OCI-LY3 (cell line): Measurements from ENCODE around the gene ITGAE.

ENCODE experiments used
- H2AFZ ChIP-seq: fragments of 200-600, 300-600 bp; shearing (Covaris generic); 2 replicates; pipeline ENCODE4 v1.6.0; 2014; ENCODE audit warnings: antibody characterized with exemption, low read depth, low read length
- H3K27ac ChIP-seq: fragments of 200-600, 300-600 bp; sonication (generic); 2 replicates; pipeline ENCODE4 v1.5.1; 2014; ENCODE audit warnings: mild to moderate bottlenecking, low read length, moderate library complexity, mixed read lengths
- H3K27me3 ChIP-seq: fragments of 200-600, 300-600 bp; sonication (generic); 2 replicates; pipeline ENCODE4 v1.6.1; 2014; ENCODE audit warnings: low read depth, low read length, mixed read lengths
- H3K36me3 ChIP-seq: fragments of 200-600, 300-600 bp; sonication (generic); replicated peaks from 2 replicates; pipeline ENCODE3; 2014; ENCODE audit warnings: low read depth, low read length, mixed read lengths
- H3K4me1 ChIP-seq: fragments of 300-600, 200-600 bp; sonication (generic); 2 replicates; pipeline ENCODE4 v1.6.1; 2014; ENCODE audit warnings: low read length, mixed read lengths
- H3K4me2 ChIP-seq: fragments of 200-600, 300-600 bp; sonication (generic); 2 replicates; pipeline ENCODE4 v1.6.1; 2014; ENCODE audit warnings: low read length, mixed read lengths
- H3K4me3 ChIP-seq: fragments of 300-600, 200-600 bp; sonication (generic); 2 replicates; pipeline ENCODE4 v1.5.1; 2014; ENCODE audit warnings: antibody characterized with exemption, mild to moderate bottlenecking, low read length, moderate library complexity
- H3K79me2 ChIP-seq: fragments of 300-600, 200-600 bp; shearing (Covaris generic); 2 replicates; pipeline ENCODE4 v1.6.1; 2014; ENCODE audit warnings: mild to moderate bottlenecking, low read length, mixed read lengths
- H3K9ac ChIP-seq: fragments of 300-600, 200-600 bp; shearing (Covaris generic); 2 replicates; pipeline ENCODE4 v1.6.0; 2014; ENCODE audit warnings: mild to moderate bottlenecking, low read length, moderate library complexity
- H3K9me3 ChIP-seq: fragments of 200-600, 300-600 bp; shearing (Covaris generic); 2 replicates; pipeline ENCODE4 v1.6.1; 2014; ENCODE audit warnings: low read length, mixed read lengths; ENCODE audit not compliant: insufficient read depth
- H4K20me1 ChIP-seq: fragments of 200-600, 300-600 bp; sonication (generic); 2 replicates; pipeline ENCODE4 v1.6.1; 2016; ENCODE audit warnings: low read length, mixed read lengths; ENCODE audit not compliant: insufficient read depth
- CTCF ChIP-seq: fragments of 200-600, 300-600 bp; sonication (generic); IDR thresholded peaks from 2 replicates; pipeline ENCODE4 v1.5.1; 2014; ENCODE audit warnings: antibody characterized with exemption, low read length, low read depth
- EZH2phosphoT487 ChIP-seq: fragments of 200-600 bp; shearing (Covaris generic); IDR thresholded peaks from 2 replicates; pipeline ENCODE4 v1.6.1; 2018; ENCODE audit warnings: antibody characterized with exemption, mixed run types, low read depth

The ITGAE gene

DNA sequence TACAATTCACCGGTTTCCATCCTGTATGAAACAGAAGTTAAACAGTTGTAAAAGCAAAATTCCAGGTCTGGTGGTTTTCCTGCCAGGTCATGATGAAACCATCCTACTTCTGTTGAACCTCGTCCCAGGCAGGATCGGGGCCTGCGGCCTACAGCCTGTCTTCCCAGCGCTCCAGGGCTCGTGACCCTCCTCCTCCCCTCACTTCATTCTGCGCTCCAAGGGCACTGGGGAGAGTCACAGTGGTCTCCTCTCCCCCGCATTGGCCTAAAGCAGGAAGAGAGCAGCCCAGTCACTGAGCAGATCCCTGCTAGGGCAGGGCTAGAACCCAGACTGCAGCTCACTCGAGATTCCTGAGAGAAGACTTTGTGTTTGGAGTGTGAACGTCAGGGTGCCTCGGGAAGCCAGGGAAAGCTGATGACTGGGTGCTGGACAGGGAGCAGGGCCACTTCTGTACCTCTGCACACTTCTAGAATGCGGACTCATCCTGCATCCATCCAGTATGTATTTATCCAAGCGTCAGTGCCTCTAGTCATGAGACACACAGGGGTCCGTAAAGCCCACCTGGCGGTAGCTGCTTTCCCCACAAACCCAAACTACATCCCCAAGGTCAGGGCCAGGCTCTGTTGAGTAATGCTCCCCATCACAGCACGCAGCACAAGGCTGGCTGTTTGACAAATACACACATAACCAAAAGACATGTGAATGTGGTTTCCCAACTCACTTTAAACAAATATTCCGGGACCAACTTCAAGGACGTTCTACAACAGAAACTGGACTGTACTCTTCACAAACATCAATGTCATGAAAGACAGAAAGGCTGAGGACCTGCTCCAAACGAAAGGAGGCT lies 1.7 kb upstream of the ITGAE start:
- Histone ChIP-seq H3K79me2 (no peaks in the 10 kb centered on the region), H3K4me2 (no peak overlapping the region), H2AFZ (no peak overlapping the region), H3K4me1 (no peaks in the 10 kb centered on the region), H3K27me3 (no peaks in the 10 kb centered on the region), H4K20me1 (no peaks in the 10 kb centered on the region), H3K4me3 (no peak overlapping the region), H3K9ac (no peak overlapping the region), H3K36me3 (no peaks in the 10 kb centered on the region), H3K9me3 (no peaks in the 10 kb centered on the region), H3K27ac (no peak overlapping the region)
- TF ChIP-seq EZH2phosphoT487 (no peak), CTCF (no peak)

DNA sequence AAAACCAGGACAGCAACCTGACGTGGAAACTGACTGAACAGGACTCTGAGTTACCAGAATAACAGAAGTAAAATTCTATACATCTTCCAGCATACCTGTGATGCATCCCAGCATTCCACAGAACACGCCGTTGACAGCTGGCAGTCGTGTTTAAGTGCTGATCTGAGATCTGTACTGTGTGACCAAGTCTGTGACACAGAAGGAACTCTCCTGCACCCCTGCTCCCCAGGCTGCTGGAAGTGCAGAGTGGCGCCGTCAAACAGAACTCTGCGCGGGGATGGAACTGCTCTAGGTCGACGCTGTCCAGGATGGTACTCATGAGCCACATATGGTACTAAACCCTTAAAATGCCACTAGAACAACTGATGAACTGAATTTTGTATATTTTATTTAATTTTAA lies 804 bp upstream of the ITGAE start:
- no peak overlapping the region for H2AFZ ChIP-seq
- H3K4me1 ChIP-seq, result no peaks in the 10 kb centered on the region
- H4K20me1 ChIP-seq, result no peaks in the 10 kb centered on the region
- no peak overlapping the region for H3K4me2 ChIP-seq
- H3K9me3 ChIP-seq, result no peaks in the 10 kb centered on the region
- H3K9ac ChIP-seq, result no peak overlapping the region
- H3K27ac ChIP-seq, result no peak overlapping the region
- no peaks in the 10 kb centered on the region for H3K27me3 ChIP-seq
- H3K79me2 ChIP-seq, result no peaks in the 10 kb centered on the region
- H3K4me3 ChIP-seq, result no peak overlapping the region
- TF ChIP-seq CTCF (no peak), EZH2phosphoT487 (no peak)
- H3K36me3 ChIP-seq, result no peaks in the 10 kb centered on the region

DNA sequence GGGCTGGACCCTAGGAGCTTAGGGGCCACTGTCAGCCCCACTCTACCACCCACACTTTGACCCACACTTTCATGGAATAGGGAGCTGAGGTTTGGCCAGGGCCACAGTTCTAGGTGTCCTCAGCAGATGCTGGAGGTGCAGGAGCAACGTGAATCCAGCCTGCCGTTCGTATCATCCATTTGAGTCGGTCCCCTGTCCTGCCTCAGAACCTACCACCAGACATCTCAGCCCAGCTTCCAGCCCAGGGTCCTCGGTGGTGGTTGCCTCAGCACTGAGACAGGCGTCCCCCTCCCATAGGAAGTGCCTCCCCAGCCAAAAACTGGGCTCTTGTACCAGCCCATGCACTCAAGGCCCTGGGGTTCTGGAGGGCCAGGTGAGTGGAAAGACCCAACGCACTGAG lies 359 bp upstream of the ITGAE start:
- Histone ChIP-seq H3K36me3 (no peaks in the 10 kb centered on the region), H3K27ac (no peak overlapping the region), H3K4me3 (no peak overlapping the region), H3K9me3 (no peaks in the 10 kb centered on the region), H2AFZ (no peak overlapping the region), H3K79me2 (no peaks in the 10 kb centered on the region), H3K4me1 (no peaks in the 10 kb centered on the region), H4K20me1 (no peaks in the 10 kb centered on the region), H3K27me3 (no peaks in the 10 kb centered on the region), H3K9ac (no peak overlapping the region), H3K4me2 (no peak overlapping the region)
- no peak for TF ChIP-seq EZH2phosphoT487
- TF ChIP-seq CTCF, result no peak

GRCh38 chr17:3799181-3799945 lies 1.6 kb downstream of the ITGAE start:
- Histone ChIP-seq H3K9ac (no peak overlapping the region), H3K4me1 (no peaks in the 10 kb centered on the region), H3K9me3 (no peaks in the 10 kb centered on the region), H3K4me2 (no peak overlapping the region), H3K4me3 (no peak overlapping the region), H3K36me3 (no peaks in the 10 kb centered on the region), H4K20me1 (no peaks in the 10 kb centered on the region), H3K27ac (no peak overlapping the region), H3K79me2 (no peaks in the 10 kb centered on the region), H3K27me3 (no peaks in the 10 kb centered on the region), H2AFZ (no peak overlapping the region)
- TF ChIP-seq EZH2phosphoT487 (no peak), CTCF (no peak)
